ENCODE data around the gene DOCK9.

The DOCK9 gene, protein sequence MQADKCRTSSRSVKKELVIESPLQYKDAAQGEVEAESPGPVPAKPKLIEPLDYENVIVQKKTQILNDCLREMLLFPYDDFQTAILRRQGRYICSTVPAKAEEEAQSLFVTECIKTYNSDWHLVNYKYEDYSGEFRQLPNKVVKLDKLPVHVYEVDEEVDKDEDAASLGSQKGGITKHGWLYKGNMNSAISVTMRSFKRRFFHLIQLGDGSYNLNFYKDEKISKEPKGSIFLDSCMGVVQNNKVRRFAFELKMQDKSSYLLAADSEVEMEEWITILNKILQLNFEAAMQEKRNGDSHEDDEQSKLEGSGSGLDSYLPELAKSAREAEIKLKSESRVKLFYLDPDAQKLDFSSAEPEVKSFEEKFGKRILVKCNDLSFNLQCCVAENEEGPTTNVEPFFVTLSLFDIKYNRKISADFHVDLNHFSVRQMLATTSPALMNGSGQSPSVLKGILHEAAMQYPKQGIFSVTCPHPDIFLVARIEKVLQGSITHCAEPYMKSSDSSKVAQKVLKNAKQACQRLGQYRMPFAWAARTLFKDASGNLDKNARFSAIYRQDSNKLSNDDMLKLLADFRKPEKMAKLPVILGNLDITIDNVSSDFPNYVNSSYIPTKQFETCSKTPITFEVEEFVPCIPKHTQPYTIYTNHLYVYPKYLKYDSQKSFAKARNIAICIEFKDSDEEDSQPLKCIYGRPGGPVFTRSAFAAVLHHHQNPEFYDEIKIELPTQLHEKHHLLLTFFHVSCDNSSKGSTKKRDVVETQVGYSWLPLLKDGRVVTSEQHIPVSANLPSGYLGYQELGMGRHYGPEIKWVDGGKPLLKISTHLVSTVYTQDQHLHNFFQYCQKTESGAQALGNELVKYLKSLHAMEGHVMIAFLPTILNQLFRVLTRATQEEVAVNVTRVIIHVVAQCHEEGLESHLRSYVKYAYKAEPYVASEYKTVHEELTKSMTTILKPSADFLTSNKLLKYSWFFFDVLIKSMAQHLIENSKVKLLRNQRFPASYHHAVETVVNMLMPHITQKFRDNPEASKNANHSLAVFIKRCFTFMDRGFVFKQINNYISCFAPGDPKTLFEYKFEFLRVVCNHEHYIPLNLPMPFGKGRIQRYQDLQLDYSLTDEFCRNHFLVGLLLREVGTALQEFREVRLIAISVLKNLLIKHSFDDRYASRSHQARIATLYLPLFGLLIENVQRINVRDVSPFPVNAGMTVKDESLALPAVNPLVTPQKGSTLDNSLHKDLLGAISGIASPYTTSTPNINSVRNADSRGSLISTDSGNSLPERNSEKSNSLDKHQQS (N-terminal part only)

DNA sequence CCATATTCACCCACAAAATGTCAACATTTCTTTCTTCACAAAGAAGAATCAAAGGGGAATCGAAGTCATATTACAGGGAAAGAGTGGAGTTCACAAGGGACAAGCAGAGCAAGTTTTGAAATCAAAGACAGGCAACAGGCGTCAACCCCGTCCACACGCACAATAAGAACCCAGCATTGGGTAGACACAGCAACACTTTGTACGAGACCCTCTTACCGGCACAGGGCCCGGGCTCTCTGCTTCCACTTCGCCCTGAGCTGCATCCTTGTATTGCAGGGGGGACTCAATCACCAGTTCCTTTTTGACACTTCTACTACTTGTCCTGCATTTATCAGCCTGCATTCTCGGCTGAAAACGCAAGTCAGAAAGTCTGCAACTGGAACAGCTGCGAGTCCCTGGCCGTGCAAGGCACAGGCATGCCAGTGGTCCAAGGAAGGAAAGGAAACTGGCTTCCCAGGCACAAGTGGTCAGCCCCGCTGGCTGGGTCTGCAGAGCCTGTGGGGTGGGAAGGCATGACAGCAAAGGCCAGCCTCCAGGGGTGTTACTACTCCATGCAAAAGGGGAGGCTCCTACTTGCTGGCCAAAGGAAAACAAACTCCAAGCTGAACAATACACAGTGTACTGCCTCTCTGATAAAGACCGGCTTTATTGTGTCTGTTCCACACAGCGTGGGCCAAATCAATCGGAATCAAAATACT is at the start of gene DOCK9:
TSS of gene DOCK9 (minus strand) at position 497 of the 698 bp plus-strand sequence. CDS start at position 342, 155 bp downstream.
- DNase-seq = no peak

DNA sequence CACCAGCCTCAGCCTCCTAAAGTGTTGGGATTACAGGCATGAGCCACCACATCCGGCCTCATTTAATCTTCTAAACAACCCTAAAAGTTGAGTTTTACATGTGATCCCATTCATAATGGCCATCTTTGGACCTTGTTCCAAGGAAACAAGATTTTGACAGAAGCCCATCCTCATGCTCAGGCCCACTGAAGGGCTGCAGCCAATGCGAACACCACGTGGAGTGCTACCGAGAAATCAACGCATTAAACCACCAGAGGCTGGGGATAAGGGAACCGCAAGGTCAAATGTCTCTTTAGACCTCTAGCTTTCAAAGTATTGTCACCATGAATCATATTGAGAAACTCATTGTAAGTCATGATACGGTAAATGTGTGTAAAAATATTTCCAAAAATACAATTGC is 49.4 kb upstream of the DOCK9 start:
- DNase-seq = no peak

DNA sequence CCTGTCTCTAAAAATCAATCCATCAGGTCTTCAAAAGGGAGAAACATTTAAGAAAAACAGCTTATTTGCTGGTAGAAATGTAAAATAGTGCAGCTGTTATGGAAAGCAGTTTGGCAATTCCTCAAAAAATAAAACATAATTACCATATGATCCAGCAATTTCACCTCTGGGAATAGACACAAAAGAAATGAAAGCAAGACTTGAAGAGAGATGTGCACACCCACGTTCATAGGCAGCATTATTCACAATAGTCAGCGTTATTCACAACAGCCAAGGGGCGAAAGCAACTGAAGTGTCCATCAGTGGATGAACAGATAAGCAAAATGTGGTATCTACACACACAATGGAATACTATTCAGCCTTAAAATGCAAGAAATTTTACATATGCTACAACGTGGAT is 45.1 kb upstream of the DOCK9 start:
- DNase-seq = no peak

DNA sequence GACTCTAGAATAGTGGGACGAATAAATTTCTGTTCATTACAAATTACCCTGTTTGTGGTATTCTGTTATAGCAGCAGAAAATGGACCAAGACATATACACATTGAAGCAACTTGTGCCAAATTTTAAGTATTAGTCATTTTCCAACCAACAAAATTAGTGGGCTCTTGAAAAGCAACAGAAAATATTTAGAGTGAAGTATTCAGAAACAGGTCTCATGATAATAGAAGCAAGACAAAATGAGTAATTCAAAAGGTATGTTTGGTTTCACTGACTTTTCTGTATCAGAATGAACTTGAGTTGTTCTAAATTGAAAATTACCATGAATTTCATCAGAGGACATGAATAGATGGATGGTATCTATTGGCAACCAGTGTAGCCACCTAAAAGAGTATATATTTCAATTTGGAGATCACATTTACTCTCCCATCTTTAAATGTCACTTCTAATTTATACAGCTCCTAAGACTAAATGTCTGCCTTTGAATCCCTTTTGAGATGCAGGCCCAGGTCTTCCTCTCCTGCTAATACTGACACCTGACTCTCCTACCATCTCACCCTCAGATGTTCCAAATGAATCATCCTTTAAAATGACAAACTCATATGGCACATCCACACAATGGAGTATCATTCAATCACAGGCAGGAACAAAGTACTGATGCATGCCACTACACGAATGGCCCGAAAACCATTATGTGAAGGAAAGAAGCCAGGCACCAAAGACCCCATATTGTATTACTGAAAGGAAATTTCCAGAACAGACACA is 40.7 kb upstream of the DOCK9 start:
- DNase-seq = no peak

DNA sequence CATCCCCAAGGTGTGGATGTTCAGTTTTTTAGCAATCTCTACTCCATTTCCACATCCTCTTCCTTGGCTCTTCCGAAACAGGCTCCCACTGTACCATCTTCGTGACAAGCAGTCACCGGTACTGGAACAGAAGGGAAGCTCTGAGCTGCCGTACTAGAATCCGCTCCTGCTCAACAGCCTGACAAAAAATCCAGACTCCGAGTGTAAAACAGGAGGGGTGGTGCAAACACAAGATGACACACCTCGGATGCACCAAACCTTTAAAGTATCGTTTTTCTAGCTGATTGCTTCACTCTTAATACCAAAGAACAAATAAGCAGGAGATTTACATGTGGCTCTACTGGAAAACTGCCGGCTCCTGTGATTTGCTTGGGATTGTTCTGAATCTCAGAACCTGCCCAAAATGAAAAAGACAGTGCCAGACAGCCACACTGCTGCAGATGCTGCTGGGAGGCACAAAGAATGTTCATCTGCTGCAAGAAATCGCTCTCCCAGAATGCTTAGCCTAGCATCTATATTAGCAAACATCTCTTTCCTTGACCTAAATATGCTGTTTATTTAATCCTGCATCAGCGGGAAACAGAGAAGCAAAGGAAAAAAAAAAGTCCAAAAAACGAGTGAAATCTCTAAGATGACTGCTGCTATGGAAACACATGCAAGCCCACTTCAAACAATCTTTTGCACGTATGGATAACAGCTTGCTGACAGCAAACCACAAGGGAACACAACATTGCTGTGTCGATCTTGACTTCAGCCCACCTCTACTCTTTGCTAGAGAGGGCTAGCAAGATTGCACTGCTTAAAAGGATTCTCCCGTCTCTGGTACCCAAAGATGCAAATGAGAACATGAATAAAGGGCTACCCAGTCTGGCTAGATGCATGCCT is 38.0 kb upstream of the DOCK9 start:
- no peak for DNase-seq

DNA sequence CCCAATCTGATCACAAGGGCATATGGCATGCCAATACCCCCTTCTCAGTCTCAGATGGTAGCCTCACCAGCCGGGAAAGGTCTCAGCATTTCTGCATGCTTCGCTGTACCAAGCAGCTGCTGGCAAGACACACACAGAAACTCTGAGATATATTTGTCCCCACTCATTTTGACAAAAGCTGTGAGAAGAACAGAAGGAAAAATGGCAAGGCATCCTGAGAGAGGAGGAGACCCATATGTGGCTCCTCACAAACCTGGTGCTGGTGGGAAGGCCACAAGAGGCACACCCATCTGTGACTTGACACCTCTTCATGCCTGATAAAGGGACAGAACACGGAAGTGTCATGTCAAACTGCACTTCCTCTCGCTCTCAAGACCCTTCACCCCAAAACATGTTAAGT is 36.7 kb upstream of the DOCK9 start:
- DNase-seq = no peak

DNA sequence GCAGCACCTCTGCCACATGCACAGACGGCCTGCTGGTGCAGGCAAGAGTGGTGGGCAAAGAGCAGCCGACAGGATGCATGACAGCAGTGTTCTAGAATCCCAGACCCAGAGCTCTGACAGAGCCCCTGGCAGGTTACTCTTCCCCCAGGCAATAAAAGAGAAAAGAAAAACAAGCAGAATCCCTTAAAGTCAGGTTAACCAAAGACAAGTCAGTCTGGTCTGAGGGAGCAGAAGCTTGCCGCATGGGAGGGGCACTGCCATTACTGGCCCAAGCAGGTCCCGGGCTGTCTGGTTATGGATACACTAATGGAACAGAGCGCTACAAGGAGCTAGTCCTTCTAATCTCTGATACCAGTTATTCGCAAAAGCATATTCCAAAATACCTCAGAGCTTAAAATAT is 36.1 kb upstream of the DOCK9 start:
- DNase-seq = no peak

DNA sequence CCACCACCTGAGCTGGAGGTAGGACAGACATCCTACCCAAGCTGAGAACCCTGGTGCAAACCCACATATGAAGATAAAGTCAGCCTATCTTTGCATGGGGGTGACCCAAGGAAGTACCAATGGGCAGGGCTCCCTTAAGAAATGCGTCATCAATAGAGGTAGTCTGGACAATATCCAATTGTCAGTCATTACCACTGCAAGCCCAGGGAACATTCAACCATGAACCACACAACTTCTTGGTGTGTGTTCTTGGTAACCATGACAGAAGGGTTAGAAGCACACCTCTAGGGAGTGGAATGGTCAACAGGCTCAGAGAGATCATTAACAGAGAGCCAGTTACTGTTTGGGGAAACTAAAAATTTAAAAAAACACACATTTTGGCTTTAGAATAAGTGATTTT is 34.7 kb upstream of the DOCK9 start:
- no peak for DNase-seq

DNA sequence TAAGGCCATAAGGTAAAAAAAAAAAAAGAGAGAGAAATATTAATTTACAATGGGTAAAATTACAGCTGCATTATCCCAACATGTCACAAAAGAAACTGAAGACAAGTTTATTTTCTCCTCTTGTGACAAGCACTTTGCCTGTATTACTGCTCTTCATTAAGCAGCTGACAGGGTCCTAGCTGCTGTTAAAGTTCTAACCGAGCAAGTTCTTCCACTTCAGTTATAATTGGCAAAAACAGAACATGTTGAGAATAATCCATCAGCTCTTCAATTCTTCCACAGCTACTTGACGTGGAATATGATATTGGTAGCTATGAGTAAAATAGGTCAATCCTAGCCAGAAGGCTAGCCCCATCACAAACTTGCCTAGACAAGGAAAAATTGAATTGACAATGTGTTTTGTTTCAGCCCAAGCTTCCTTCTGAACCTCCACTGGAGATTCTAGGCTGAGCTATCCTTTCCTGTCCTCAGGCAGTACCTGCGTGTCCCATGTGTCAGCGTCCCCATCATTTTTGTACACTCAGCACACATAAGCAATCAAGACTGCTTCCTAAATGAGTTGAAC is 32.2 kb upstream of the DOCK9 start:
- DNase-seq = no peak

DNA sequence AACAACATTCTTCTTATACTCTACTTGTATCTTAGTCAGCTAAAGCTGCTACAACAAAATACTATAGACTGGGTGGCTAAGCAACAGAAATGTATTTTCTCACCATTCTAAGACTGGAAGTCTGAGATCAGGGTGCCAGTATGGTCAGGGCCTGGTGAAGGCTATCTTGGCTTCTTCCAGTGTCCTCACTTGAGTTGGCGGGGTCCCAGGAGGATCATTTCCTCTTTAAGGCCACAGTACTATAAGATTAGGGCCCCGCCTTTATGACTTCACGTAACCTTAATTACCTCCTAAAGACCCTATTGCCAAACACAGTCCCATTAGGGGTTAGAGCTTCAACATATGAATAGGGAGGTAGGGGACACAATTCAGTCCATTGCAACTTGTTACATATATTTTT is 30.7 kb upstream of the DOCK9 start:
- no peak for DNase-seq

DNA sequence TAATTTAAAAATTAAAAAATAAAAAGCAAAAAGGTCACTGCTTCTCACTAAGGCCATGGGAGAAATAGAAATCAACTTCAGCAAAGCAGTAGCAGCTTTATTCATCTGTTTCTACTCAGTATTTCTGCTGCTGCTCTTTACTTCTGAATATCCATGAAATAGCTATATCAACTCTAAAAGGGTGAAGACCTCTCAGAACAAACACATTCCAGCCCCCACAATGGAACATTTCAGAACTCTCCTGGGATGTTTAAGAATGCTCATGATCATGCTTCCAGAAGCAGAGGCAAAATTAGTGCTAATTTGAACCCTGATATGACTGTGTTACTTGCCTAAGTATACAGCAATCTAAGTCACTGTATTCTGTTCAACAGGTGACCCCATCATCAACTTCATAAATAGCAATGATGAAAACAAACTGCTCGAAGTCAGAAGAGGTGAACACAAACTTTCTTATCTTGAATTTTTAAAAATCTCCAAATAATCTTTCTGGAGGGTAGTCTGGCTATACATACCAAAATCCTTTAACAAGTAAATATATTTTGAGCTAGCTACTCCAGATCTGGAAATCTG is 29.6 kb upstream of the DOCK9 start:
- no peak for DNase-seq

DNA sequence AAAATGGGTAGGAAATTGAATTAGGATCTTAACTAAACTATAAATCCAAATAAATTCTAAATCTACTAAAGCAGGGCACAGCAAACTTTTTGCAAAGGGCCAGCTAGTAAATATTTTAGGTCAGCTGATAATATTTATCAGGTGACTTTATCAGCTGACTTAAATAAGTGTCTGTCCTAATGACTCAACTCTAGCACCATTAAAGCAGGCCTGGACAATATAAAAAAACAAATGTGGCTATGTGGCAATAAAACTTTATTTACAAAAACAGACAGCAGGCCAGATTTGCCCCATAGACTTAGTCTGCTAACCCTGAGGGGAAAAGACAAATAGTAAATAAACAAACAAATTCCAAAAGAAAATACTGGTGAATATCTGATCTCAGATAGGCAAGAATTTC is 27.7 kb upstream of the DOCK9 start:
- DNase-seq = no peak

DNA sequence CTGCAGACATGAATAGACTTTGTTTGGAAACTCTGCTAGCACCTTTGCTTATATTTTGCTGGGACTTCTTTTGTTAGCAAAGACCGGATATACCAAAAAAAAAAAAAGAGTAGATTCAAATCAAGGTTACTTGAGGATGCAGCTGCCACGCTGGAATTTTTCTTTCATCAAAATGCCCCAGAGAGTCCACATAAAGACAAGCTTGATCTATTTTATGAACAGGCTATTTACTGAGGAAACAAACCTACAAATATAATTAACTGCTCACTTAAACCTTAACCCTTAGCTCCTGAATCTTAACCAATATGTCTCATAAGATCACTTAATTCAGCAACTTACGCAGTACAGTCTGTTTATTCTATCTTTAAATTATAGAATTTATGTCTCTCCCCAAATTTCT is 27.1 kb upstream of the DOCK9 start:
- no peak for DNase-seq

DNA sequence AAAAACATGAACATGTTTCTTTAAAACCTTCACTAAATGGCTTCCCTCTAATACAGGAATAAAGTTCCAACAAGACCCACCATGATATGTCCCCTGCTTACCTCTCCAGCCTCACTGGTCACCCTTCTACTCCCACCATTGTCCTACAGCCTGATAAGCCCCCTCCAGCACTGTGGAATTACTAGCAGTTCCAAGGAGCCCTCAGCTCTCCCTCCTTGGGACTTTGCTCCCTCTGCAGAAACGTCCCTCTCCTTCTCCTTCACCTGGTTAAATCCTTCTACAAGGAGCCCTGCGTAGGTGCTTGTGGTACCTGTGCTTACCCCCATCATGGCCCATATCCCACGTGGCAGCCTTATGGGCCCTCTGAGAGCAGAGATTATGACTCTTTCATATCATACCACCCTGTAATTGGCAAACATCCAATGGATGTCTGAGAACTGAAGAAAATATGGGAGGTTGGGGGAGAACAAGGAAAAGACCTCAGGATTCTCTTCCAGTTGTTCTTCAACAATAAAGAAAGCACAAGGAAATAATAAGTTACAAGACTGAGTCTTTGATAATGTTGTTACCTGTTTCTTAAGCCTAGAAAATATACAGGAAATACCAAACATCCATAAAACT is 26.1 kb upstream of the DOCK9 start:
- DNase-seq = no peak

DNA sequence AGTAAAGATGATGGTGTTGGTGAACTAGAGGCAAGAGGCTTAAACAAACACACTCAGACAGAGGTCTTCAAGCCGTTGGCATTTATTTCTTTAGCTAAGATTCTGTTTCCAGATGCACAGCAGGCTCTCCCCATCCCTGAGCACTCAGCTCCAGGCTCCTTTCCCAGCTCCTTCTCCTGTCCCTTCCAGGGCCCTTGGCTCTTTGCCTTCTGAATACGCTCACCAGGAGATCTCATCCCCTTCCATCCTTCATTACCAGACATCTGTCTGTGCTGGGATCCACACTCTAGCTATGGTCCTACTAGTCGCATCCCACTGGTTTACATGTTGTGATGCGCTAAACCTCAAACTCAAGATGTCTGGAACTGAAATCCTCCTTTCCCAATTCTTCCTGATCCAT is 25.3 kb upstream of the DOCK9 start:
- no peak for DNase-seq

DNA sequence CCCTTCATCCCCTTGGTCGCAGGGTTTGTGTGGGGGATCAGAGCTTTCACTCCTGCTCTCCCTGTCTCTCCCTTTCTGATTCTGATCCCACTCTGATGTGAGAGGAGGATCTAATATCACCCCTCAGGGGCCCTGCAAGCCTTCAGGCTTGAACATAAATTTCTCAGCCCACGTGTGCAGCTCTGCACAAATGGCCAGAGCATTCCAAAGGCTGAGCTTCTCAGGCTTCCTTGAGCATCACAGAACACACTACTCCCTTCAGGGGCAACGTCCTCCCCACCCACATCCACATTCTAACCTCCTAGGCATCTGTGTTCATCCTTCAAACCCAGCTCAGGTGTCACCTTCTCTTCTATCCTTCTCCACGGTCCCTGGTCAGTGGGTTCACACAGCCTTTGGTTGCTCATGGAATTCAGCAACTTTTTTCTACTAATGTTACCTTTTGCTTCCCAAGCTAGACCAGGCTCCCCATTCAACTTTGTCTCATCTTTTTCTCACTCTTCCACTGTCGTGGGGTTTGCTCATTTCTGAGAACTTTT is 24.4 kb upstream of the DOCK9 start:
- no peak for DNase-seq

DNA sequence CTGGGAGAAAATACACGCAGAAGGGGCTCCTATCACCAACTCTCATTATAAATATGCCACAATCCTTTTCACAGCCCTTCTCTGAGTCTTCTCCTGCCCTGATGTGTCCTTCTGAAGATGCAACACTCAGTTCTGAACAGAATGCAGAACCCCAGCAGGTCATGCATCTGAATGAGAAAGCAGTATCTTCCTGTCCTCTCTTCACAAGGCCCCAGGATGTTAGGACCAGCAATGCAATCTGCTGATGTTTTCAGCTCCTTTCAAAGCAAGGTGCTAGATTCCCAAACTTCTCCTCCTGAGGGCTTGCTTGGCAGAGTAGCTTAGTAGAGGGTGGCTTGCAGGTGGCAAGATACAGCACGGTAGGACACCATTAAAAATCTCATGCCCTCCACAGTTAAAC is 22.3 kb upstream of the DOCK9 start:
- no peak for DNase-seq

DNA sequence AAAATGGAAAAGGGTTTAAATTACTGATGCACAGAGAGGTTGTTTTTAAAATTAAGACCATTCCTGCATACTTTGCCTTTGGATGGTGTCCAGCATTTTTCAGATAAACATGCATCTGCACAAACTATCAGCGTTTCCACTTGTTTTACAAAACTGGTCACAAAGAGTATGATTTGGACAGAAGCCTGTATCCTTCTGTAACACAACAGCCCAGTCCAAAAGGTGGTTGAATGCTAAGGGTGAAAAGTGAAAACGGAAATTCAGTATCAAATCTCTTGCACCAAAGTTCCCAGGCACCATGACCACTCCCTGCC is 21.7 kb upstream of the DOCK9 start:
- no peak for DNase-seq

DNA sequence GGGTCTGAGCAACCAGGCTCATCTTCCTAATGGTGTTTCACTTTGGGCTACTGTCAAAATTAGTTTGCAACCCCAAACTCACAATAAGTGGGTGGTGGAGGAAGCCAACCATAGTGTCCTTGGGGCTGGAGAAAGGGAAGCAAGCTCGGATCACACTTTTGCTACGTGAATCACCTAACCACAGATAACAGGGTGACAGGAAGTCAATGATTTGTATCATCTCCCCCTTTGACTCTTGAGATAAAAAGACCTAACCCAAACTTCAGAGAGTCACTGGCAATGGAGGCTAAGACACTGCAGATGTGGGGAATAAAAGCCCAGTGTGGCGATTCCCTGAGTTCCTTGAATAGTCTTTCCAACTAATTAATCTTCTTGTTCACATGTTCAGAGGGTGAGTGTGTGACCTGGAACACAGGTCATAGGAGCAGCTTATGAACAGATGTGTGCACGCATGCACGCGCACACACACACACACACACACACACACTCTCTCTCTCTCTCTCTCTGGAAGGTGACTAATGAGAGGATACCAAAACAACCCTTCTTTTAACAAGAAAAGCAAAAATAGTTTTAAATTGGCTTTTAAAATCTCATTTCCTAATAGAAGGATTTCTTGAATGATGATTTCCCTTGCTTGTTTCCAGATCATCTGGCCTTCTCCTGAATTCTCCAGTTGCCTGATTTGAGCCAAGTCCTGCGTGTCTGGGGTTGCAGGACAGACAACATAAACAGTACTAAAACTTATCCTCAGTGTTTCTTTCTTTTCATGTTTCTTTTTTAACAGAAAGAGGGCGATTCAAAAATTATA is 21.2 kb upstream of the DOCK9 start:
- DNase-seq = peak; percentile 76

Data from CD4-positive, alpha-beta T cell treated with Interleukin-4 for 4 hours (primary cell).